IPS DF 6.9 (cell line): ENCODE measurements around the gene PLOD2.
A peak's percentile ranks its signal among the peaks of the same experiment; 100 is the strongest.

Experiments used
- DNase-seq: peaks from one replicate; pipeline ENCODE4 v3.0.0-alpha.2; 2013; ENCODE audit warnings: low read depth, low spot score
- H3K27ac ChIP-seq: one replicate; pipeline ENCODE4 v1.5.1; 2013; ENCODE audit warnings: low read length, control low read depth
- H3K27me3 ChIP-seq: 2 replicates; pipeline ENCODE4 v1.6.1; 2013; ENCODE audit warnings: mild to moderate bottlenecking, low read length; ENCODE audit not compliant: control insufficient read depth, insufficient read depth
- H3K36me3 ChIP-seq: 2 replicates; pipeline ENCODE4 v1.6.1; 2013; ENCODE audit warnings: low read length; ENCODE audit not compliant: control insufficient read depth, insufficient read depth
- H3K4me1 ChIP-seq: 2 replicates; pipeline ENCODE4 v1.6.1; 2013; ENCODE audit warnings: low read length; ENCODE audit not compliant: control insufficient read depth, insufficient read depth
- H3K4me3 ChIP-seq: 2 replicates; pipeline ENCODE4 v1.5.1; 2013; ENCODE audit warnings: mild to moderate bottlenecking, low read length
- H3K9me3 ChIP-seq: 2 replicates; pipeline ENCODE4 v1.6.1; 2013; ENCODE audit warnings: low read length, inconsistent platforms; ENCODE audit not compliant: control insufficient read depth, insufficient read depth
- WGBS: extraction: QIAGEN DNeasy Blood & Tissue Kit; methylation state at CpG from one replicate; pipeline ENCODE4 v1.1.7; 2013; ENCODE audit warnings: mixed read lengths, missing lambda C conversion rate; ENCODE audit not compliant: insufficient read length, insufficient coverage; 5-methylcytosine and 5-hydroxymethylcytosine counted together

Gene PLOD2

GRCh38 chr3:146159616-146160320 is 1.2 kb downstream of the PLOD2 start:
- Histone ChIP-seq H3K9me3 (no peaks in the 10 kb centered on the region), H3K36me3 (no peaks in the 10 kb centered on the region), H3K27me3 (no peaks in the 10 kb centered on the region), H3K4me1 (peaks cover 1% of the 10 kb centered on the region; the same call in 1 of the 2 replicates), H3K27ac (no peak overlapping the region), H3K4me3 (peak overlapping the region; percentile 85; the same call in 1 of the 2 replicates)
- no peak for DNase-seq
- WGBS: no CpG with 5 or more reads among the region's 7 CpGs

- no CpG with 5 or more reads among the region's 4 CpGs for WGBS
- H3K4me3 ChIP-seq: no peak overlapping the region
- peaks cover 1% of the 10 kb centered on the region; the same call in 1 of the 2 replicates for H3K4me1 ChIP-seq
- H3K27ac ChIP-seq: no peak overlapping the region
- DNase-seq: no peak
- H3K36me3 ChIP-seq: no peaks in the 10 kb centered on the region
- H3K9me3 ChIP-seq: no peaks in the 10 kb centered on the region
- no peaks in the 10 kb centered on the region for H3K27me3 ChIP-seq
Measured at GRCh38 chr3:146159037-146159436, 1.9 kb downstream of the PLOD2 start.

- H3K36me3 ChIP-seq: no peaks in the 10 kb centered on the region
- no peaks in the 10 kb centered on the region for H3K27me3 ChIP-seq
- H3K27ac ChIP-seq: no peak overlapping the region
- H3K4me3 ChIP-seq: no peak overlapping the region
- no CpG with 5 or more reads among the region's 2 CpGs for WGBS
- no peak for DNase-seq
- H3K9me3 ChIP-seq: no peaks in the 10 kb centered on the region
- peaks cover 3% of the 10 kb centered on the region; the same call in 1 of the 2 replicates for H3K4me1 ChIP-seq
Measured at GRCh38 chr3:146157325-146158060, 3.5 kb downstream of the PLOD2 start.

- Histone ChIP-seq H3K36me3 (no peaks in the 10 kb centered on the region), H3K27ac (no peak overlapping the region)
- WGBS: no CpG with 5 or more reads among the region's 3 CpGs
Measured at GRCh38 chr3:146156666-146157314, 4.2 kb downstream of the PLOD2 start.

GRCh38 chr3:146156095-146156494 is 4.9 kb downstream of the PLOD2 start:
- no peaks in the 10 kb centered on the region for H3K27me3 ChIP-seq
- H3K9me3 ChIP-seq: no peaks in the 10 kb centered on the region
- no CpG with 5 or more reads among the region's 4 CpGs for WGBS
- no peak overlapping the region for H3K4me3 ChIP-seq
- no peak overlapping the region for H3K27ac ChIP-seq
- H3K36me3 ChIP-seq: no peaks in the 10 kb centered on the region
- peaks cover 3% of the 10 kb centered on the region; the same call in 1 of the 2 replicates for H3K4me1 ChIP-seq
- DNase-seq: no peak

More at GRCh38 chr3:146156666-146157314, 4.2 kb downstream of the PLOD2 start:
- H3K27me3 ChIP-seq: no peaks in the 10 kb centered on the region
- no peaks in the 10 kb centered on the region for H3K9me3 ChIP-seq
- DNase-seq: no peak
- peaks cover 3% of the 10 kb centered on the region; the same call in 1 of the 2 replicates for H3K4me1 ChIP-seq
- no peak overlapping the region for H3K4me3 ChIP-seq

GRCh38 chr3:146154995-146155394 is 6.0 kb downstream of the PLOD2 start:
- Histone ChIP-seq H3K4me1 (peaks cover 3% of the 10 kb centered on the region; the same call in 1 of the 2 replicates), H3K9me3 (no peaks in the 10 kb centered on the region), H3K27ac (no peak overlapping the region), H3K36me3 (no peaks in the 10 kb centered on the region), H3K4me3 (no peak overlapping the region), H3K27me3 (no peaks in the 10 kb centered on the region)
- WGBS: no CpG with 5 or more reads among the region's 2 CpGs
- DNase-seq: no peak

GRCh38 chr3:146154316-146154715 is 6.7 kb downstream of the PLOD2 start:
- Histone ChIP-seq H3K4me3 (no peak overlapping the region), H3K36me3 (no peaks in the 10 kb centered on the region)
- WGBS: 100% methylated on average over 1 of the region's 1 CpG

GRCh38 chr3:146153429-146153828 is 7.6 kb downstream of the PLOD2 start:
- H3K4me1 ChIP-seq: 0 out of 2 replicates have a peak, but pooled peaks cover 1% of the 10 kb centered on the region
- H3K27ac ChIP-seq: no peak overlapping the region
- H3K9me3 ChIP-seq: no peaks in the 10 kb centered on the region
- no peaks in the 10 kb centered on the region for H3K36me3 ChIP-seq
- no peak for DNase-seq
- no peak overlapping the region for H3K4me3 ChIP-seq
- no CpG with 5 or more reads among the region's 4 CpGs for WGBS
- no peaks in the 10 kb centered on the region for H3K27me3 ChIP-seq

More at GRCh38 chr3:146154316-146154715, 6.7 kb downstream of the PLOD2 start:
- Histone ChIP-seq H3K27me3 (no peaks in the 10 kb centered on the region), H3K9me3 (no peaks in the 10 kb centered on the region), H3K27ac (no peak overlapping the region), H3K4me1 (peaks cover 3% of the 10 kb centered on the region; the same call in 1 of the 2 replicates)
- no peak for DNase-seq

GRCh38 chr3:146152834-146153233 is 8.2 kb downstream of the PLOD2 start:
- no peak overlapping the region for H3K27ac ChIP-seq
- no peaks in the 10 kb centered on the region for H3K27me3 ChIP-seq
- WGBS: no CpG with 5 or more reads among the region's 6 CpGs
- no peaks in the 10 kb centered on the region for H3K36me3 ChIP-seq
- DNase-seq: no peak
- no peak overlapping the region for H3K4me3 ChIP-seq
- H3K4me1 ChIP-seq: 0 out of 2 replicates have a peak, but pooled peaks cover 1% of the 10 kb centered on the region
- no peaks in the 10 kb centered on the region for H3K9me3 ChIP-seq

- WGBS: no CpG with 5 or more reads among the region's 1 CpG
- no peaks in the 10 kb centered on the region for H3K27me3 ChIP-seq
- no peak overlapping the region for H3K27ac ChIP-seq
- no peak overlapping the region for H3K4me3 ChIP-seq
- H3K4me1 ChIP-seq: 0 out of 2 replicates have a peak, but pooled peaks cover under 1% of the 10 kb centered on the region
- no peaks in the 10 kb centered on the region; the same call in 1 of the 2 replicates for H3K36me3 ChIP-seq
- H3K9me3 ChIP-seq: no peaks in the 10 kb centered on the region
- no peak for DNase-seq
Measured at GRCh38 chr3:146148468-146148931, 12.5 kb downstream of the PLOD2 start.
